Psoas muscle (tissue), 8 donors: ENCODE data around the gene LDLRAD1. TPM values are rescaled to one million over a fixed set of nuclear protein-coding genes. Genes with fewer than 3 reads are reported as not detected.

Source experiments
- ATAC-seq, 4 donors: fragments of 200-7000 bp; cut with Tn5 transposase; one replicate each; pipeline ENCODE4 v1.9.1; 2020; ENCODE audit warnings: moderate library complexity in 3 of 4, mild to moderate bottlenecking in 2 of 4
- DNase-seq, 2 donors: peaks; one replicate each; pipeline ENCODE4 v3.0.0-alpha.2; 2020
- H3K27ac ChIP-seq: fragments of 200-600 bp; one replicate; pipeline ENCODE4 v1.8.0; 2022
- H3K27me3 ChIP-seq, 3 donors: fragments of 200-600 bp in 1 of 3; one replicate each; pipeline versions ENCODE4 v1.6.1 to v1.8.0; 2013 to 2022; ENCODE audit warnings: low read length in 2 of 3, mild to moderate bottlenecking in 2 of 3, moderate library complexity in 1 of 3; ENCODE audit not compliant: insufficient read depth in 3 of 3
- H3K36me3 ChIP-seq, 2 donors: fragments of 200-600 bp in 1 of 2; one replicate each; pipeline versions ENCODE4 v1.6.1 to v1.8.0; 2013 to 2022; ENCODE audit warnings: low read depth in 1 of 2, mild to moderate bottlenecking in 1 of 2, moderate library complexity in 1 of 2; ENCODE audit not compliant: insufficient read depth in 1 of 2
- H3K4me1 ChIP-seq: fragments of 200-600 bp; one replicate; pipeline ENCODE4 v1.8.0; 2022
- H3K4me3 ChIP-seq: fragments of 200-600 bp; one replicate; pipeline ENCODE4 v1.8.0; 2022; ENCODE audit warnings: mild to moderate bottlenecking
- H3K9me3 ChIP-seq: fragments of 200-600 bp; one replicate; pipeline ENCODE4 v1.8.0; 2022
- WGBS, 3 donors: extraction: QIAGEN DNeasy Blood & Tissue Kit; methylation state at CpG; one replicate each; pipeline versions ENCODE4 v1.1.6 to v1.1.7; 2013; 5-methylcytosine and 5-hydroxymethylcytosine counted together
- intact Hi-C, 2 donors: fragments of 100-400 bp; cut with DNase I; formaldehyde crosslinking; loops; one replicate each; pipeline versions ENCODE4 v1.11.0 to v1.14.2; 2022
- polyA plus RNA-seq, 3 donors: library from polyadenylated mRNA; stranded (reverse); fragments of 200-250 nt; gene quantifications; one replicate each; pipeline ENCODE4 v1.2.3, GENCODE V29; 2013
- total RNA-seq, 4 donors: library from RNA; stranded (reverse); fragmentation: NEBNext Ultra II Directional in 2 of 4; extraction: Animal tissue kit (Norgen Biotek cat#: 25700) in 2 of 4; gene quantifications; one replicate each; pipeline versions ENCODE4 v1.2.1 to v1.2.4, GENCODE V29; 2021 to 2023
- TF ChIP-seq, protein P1 (sequence below): fragments of 200-600 bp; IDR thresholded peaks from one replicate; pipeline ENCODE4 v1.8.0; 2022; ENCODE audit warnings: antibody characterized with exemption
- donor health status: healthy with polysubstance abuse.
- donor health status: DM: no; HTN: no; CAD: no; lungs with moderate emphysema.
- donor health status: Bipolar disorder and iron deficiency.
- donor health status: healthy.
- donor health status: DM: yes; HTN: yes; CAD: no.
- donor health status: DM: no; HTN: no; CAD: no.
- donor health status: DM: no; HTN: no; CAD: no.
- donor health status: DM: yes; HTN: yes; CAD: no.

LDLRAD1 gene
- total and polyA plus RNA-seq, 7 donors = not detected

DNA sequence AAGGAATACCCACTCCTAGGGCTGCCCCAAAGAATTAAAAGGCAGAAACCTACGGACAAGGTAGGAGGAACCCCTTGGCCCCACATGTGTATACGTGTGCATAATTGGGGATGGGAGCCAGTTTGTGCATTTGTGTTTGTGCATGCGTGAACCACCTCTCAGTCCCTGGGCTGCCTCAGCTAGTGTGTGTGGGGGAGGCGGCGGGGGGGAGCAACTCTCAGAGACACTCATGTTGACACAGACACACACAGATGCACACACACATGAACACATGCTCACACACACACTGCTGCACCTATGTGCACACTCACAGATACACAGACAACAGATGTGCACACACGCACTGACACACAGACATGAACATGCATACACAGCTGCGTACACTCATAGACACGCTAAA, 5.1 kb downstream of the LDLRAD1 start:
- Histone ChIP-seq H3K9me3 (no peaks in the 10 kb centered on the region), H3K4me1 (no peaks in the 10 kb centered on the region), H3K27ac (no peak overlapping the region), H3K27me3 (peaks cover 0 to 18% (median 7%) of the 10 kb centered on the region in 3 donors), H3K36me3 (no peaks in the 10 kb centered on the region), H3K4me3 (no peak overlapping the region)
- TF ChIP-seq, protein P1, sequence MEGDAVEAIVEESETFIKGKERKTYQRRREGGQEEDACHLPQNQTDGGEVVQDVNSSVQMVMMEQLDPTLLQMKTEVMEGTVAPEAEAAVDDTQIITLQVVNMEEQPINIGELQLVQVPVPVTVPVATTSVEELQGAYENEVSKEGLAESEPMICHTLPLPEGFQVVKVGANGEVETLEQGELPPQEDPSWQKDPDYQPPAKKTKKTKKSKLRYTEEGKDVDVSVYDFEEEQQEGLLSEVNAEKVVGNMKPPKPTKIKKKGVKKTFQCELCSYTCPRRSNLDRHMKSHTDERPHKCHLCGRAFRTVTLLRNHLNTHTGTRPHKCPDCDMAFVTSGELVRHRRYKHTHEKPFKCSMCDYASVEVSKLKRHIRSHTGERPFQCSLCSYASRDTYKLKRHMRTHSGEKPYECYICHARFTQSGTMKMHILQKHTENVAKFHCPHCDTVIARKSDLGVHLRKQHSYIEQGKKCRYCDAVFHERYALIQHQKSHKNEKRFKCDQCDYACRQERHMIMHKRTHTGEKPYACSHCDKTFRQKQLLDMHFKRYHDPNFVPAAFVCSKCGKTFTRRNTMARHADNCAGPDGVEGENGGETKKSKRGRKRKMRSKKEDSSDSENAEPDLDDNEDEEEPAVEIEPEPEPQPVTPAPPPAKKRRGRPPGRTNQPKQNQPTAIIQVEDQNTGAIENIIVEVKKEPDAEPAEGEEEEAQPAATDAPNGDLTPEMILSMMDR = no peak
- ATAC-seq = no peak
- no peak for DNase-seq
- intact Hi-C loops = no loop called here
- 72 to 82% (median 74%) methylated on average over 8 of the region's 8 CpGs for WGBS, 3 donors

DNA sequence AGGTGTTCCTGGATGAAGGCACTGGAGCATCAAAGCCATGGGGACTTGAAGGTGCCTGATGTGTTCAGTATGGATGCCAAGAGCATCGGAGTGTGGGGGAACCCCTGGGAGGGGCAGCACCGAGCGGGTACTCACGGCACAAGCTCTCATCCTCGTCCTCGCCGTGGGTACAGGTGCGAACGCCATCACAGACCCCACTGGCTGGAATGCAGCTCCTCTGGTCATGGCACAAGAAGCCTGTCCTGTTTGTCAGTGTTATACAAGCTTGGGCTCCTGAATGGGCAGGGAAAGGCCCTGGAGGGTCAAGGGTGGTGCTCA, 6.0 kb downstream of the LDLRAD1 start:
- TF ChIP-seq, protein P1 = no peak
- H3K36me3 ChIP-seq = no peaks in the 10 kb centered on the region
- no peaks in the 10 kb centered on the region for H3K9me3 ChIP-seq
- WGBS, 3 donors = 79 to 81% (median 80%) methylated on average over 9 of the region's 9 CpGs
- H3K27me3 ChIP-seq = peaks cover 0 to 15% (median 5%) of the 10 kb centered on the region in 3 donors
- intact Hi-C loops = no loop called here
- no peak overlapping the region for H3K4me3 ChIP-seq
- H3K27ac ChIP-seq = no peak overlapping the region
- DNase-seq (no peak), ATAC-seq (no peak)
- no peaks in the 10 kb centered on the region for H3K4me1 ChIP-seq

DNA sequence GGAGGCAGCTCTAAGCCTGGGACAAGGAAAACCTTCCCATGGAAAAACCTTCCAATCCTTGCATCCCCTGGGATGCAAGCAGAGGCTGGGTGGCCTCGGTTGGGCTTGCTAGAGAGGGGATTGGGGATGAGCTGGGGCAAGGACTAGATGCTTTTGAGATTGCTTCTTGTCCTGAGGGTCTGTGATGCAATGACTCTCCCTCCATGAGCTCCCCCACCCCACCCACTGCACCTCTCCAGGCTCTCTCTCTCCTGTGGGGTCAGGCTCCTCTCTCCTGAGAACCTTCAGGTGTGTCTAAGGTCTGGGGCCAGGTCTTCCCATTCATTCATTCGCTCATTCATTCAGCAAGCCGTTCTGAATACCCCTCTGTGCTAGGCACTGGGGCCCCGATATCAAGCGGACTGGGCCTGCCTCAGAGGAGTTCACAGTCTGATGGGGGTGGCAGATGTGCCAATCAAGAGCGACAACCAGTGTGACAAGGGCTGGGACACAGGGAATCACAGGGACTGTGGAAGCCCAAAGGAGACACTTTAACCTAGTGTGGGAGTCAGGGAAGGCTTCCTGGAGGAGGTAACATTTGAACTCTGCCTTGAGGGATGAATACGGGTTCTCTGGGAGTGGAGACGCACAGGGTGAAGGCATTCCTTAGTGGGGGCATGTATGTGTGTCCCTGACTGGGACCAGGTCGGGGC, 6.5 kb downstream of the LDLRAD1 start:
- ATAC-seq (no peak), DNase-seq (no peak)
- WGBS, 3 donors = 74 to 77% (median 77%) methylated on average over 9 of the region's 9 CpGs
- no peaks in the 10 kb centered on the region for H3K4me1 ChIP-seq
- TF ChIP-seq, protein P1 = no peak
- H3K4me3 ChIP-seq = no peak overlapping the region
- H3K36me3 ChIP-seq = no peaks in the 10 kb centered on the region
- no peaks in the 10 kb centered on the region for H3K9me3 ChIP-seq
- intact Hi-C loops = no loop called here
- H3K27ac ChIP-seq = no peak overlapping the region
- H3K27me3 ChIP-seq = peaks cover 0 to 15% (median 5%) of the 10 kb centered on the region in 3 donors

DNA sequence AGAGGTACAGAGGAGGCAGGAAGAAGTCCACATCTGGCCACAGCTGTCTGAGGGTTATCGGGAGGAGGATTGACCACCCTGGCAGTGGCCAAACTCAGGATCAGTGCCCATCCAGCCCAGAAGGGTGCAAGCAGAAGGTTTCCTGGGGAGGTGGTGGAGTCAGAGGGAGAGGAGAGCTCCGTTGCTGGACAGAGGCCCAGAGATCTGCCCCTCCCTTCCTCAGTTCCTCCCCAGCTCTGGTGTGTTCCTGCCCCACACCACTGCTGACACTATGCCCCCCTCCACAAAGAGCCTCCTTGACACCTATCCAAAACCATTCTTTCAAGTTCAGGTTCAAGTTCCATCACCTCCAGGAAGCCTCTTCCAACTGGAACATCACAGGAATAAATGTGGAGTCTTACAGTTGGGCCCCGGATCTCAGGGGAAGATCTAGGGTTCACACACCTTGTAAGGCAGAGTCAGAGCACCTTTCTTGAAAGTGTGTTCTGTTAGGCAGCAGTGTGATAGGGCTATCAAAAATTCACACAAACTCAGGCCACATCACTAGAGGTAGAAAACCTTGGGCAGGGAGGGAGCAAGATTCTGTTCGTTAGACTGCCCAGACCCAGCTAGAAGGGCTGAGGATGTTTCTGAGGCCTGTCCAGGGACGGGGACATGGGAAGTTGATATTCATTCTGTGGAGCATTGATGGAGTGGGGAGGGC, 7.4 kb downstream of the LDLRAD1 start:
- Histone ChIP-seq H3K9me3 (no peaks in the 10 kb centered on the region), H3K27me3 (peaks cover 0 to 15% (median 5%) of the 10 kb centered on the region in 3 donors), H3K4me1 (no peaks in the 10 kb centered on the region), H3K4me3 (no peak overlapping the region), H3K27ac (no peak overlapping the region), H3K36me3 (no peaks in the 10 kb centered on the region)
- TF ChIP-seq, protein P1 = no peak
- 50 to 58% (median 55%) methylated on average over 5 of the region's 5 CpGs for WGBS, 3 donors
- intact Hi-C loops = no loop called here
- no peak for DNase-seq
- no peak for ATAC-seq
